Measurements from ENCODE around the gene KCNIP3.

Gene KCNIP3

DNA sequence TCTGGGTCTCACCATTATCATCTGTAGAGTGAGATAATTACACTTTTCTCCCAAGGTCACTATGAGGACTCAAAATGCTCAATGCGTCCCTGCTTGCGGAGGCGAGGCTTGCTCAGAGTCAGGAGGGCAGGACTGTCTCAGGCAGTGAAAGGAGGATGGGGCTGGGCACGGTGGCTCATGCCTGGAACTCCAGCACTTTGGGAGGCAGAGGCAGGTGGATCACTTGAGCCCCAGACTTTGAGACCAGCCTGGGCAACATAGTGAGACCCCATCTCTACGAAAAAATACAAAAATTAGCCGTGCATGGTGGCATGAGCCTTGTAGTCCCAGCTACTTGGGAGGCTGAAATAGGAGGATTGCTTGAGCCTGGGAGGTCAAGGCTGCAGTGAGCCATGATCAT, 1.8 kb upstream of the KCNIP3 start:
- H3K4me3 ChIP-seq (ENCODE audit: low read depth, low read length) = no peak overlapping the region
- TF ChIP-seq, protein P1, sequence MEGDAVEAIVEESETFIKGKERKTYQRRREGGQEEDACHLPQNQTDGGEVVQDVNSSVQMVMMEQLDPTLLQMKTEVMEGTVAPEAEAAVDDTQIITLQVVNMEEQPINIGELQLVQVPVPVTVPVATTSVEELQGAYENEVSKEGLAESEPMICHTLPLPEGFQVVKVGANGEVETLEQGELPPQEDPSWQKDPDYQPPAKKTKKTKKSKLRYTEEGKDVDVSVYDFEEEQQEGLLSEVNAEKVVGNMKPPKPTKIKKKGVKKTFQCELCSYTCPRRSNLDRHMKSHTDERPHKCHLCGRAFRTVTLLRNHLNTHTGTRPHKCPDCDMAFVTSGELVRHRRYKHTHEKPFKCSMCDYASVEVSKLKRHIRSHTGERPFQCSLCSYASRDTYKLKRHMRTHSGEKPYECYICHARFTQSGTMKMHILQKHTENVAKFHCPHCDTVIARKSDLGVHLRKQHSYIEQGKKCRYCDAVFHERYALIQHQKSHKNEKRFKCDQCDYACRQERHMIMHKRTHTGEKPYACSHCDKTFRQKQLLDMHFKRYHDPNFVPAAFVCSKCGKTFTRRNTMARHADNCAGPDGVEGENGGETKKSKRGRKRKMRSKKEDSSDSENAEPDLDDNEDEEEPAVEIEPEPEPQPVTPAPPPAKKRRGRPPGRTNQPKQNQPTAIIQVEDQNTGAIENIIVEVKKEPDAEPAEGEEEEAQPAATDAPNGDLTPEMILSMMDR (IDR thresholded peaks at IDR 0.05; ENCODE audit: low read depth, low read length) = no peak

DNA sequence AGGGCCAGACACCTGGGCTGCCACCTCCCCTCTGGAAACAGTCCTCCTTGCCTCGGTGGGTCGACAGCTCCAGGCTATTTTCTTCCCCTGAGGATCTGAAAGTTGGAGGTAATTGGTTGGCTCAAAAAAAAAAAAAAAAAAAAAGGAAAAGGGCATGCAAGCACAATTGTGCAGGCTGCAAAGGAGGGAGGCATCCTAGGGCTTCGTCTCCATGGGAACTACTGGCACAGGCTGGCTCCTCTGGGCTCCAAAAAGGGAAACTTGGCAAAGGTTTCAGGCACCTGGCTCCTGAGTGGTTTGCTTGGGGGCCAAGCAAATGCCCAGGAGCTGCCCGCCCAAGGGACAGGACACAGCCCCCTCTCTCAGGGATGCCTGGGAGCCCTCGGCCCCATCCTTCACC, 1.1 kb upstream of the KCNIP3 start:
- TF ChIP-seq, protein P1 (IDR thresholded peaks at IDR 0.05; ENCODE audit: low read depth, low read length) = no peak
- H3K4me3 ChIP-seq (ENCODE audit: low read depth, low read length) = no peak overlapping the region

DNA sequence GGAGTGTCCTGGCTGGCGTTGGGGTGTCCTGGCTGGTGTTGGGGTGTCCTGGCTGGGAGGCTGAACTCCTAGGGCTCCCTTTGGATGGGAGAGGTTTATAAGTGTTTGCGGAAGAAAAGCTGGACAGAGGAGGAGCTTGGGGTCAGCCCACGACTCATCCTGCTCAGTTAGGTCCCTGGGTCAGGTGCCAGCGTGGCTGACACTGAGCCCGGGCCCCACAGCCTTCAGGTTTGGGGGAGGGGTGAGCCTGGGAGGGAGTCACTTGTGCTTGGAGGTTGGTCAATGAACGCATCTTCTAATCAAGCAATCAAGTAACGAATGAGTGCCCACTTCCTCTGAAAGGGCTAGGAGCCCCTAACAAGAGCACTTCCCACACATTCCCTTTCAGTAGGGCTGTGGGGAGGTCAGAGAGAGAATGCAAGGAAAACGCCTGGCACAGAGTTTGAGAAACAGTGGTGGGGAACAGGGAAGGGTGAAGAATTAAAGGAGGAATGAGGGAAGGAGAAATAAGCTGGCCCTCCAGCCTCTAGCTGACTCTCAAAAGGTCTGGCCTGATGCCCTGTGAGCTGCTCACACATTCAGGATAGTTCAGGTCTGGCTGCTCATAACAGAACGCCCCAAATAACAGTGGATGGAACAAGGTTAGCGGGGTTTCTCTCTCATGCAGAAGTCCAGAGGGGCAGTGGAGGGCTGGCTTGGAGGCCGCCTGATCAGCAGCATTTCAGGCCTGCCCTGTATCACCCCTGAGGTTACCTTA, 670 bp downstream of the KCNIP3 start:
- TF ChIP-seq, protein P1 (IDR thresholded peaks at IDR 0.05; ENCODE audit: low read depth, low read length) = no peak
- no peak overlapping the region for H3K4me3 ChIP-seq (ENCODE audit: low read depth, low read length)

DNA sequence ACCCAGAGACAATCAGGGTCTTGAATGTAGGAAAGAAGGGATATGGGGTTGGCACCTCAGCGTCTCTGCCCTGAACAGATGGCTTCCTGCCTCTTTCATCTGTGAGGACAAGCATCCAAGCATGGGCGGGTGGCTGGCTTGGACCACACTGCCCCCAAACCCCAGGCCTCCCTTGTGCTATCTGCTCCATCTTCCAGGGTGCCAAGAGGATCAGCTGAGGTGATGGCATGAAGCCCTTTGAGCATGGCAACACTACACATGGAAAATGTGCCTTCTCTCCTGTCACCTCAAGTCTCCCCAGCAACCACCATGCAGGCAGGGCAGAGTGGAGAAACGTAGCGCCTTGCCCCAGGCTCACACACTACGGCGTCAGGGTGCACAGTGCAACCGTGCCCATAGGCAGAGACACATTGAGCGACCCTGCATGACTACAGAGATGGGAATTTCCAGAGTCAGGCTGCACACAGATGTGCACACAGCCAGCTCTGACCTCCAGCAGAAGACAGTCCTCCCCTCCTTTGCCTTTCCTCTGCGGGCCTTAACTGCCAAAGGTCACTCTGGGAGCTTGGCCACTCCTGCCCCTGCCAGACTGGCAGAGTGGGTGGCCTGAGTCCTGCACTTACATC, 1.5 kb downstream of the KCNIP3 start:
- TF ChIP-seq, protein P1 (IDR thresholded peaks at IDR 0.05; ENCODE audit: low read depth, low read length) = no peak
- no peak overlapping the region for H3K4me3 ChIP-seq (ENCODE audit: low read depth, low read length)

DNA sequence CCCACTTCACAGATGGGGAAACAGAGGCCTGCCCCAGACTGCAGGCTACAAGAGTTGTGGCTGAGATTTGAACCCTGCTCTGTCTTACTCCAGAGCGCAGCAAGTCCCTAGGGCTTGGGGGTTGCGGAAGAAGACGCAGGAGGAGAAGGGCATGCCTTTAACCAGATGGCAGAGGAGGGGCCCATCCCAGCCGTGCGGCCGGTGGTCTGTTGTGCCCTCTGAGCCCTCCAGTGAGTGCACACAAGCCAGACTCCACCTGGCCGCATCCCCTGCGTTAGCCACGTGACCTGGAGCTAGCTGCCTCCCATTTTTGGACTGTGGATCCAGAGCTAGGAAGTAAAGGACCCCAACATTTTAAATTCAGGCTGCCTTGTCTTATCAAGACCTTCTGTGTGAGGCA, 2.8 kb downstream of the KCNIP3 start:
- TF ChIP-seq, protein P1 (IDR thresholded peaks at IDR 0.05; ENCODE audit: low read depth, low read length) = no peak
- no peak overlapping the region for H3K4me3 ChIP-seq (ENCODE audit: low read depth, low read length)

DNA sequence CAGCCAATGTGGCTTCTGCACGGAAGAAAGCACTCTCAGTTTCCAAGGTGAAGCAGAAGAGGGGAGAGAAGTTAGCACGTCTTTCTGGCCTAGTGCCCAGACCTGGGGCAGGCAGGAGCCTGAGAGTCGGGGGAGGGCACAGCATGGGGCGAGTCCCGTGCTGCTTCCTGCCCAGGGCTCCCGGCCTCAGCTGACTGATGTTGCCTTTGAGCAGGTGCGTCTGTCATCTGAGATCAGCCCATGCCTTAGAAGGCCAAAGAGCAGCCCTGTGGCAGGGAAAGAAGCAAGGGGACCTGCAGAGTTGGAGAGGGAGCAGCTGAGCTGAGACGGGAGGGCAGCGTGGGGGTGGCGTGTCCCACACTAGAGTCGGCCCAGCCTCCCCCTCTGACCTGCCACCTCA, 3.3 kb downstream of the KCNIP3 start:
- H3K4me3 ChIP-seq (ENCODE audit: low read depth, low read length) = no peak overlapping the region
- TF ChIP-seq, protein P1 (IDR thresholded peaks at IDR 0.05; ENCODE audit: low read depth, low read length) = no peak

DNA sequence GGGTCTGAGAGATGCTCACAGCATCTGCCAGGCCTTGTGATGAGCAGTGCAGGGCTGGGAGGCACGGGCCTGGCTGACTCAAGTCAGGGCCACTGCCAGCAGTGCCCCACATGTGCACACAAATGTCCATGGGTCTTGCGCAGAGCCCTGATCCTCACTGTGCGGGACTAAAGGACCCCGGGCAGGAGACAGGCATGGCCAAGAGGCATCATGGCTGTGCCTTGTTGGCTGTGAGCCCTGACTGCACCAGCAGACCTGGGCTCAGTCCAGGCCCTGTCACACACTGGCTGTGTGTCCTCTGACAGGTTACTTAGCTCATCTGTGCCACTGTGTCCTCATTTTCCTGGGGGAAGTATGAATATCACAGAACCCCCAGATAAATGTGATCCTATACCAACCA, 4.0 kb downstream of the KCNIP3 start:
- no peak overlapping the region for H3K4me3 ChIP-seq (ENCODE audit: low read depth, low read length)
- TF ChIP-seq, protein P1 (IDR thresholded peaks at IDR 0.05; ENCODE audit: low read depth, low read length) = no peak

Data from WI38 (cell line).